GM21381 (cell line): Measurements from ENCODE around the gene E2F2.
"Not testable (repeated sequence)": the region's sequence is repeated elsewhere in the genome, so short reads cannot be mapped to it uniquely, and the experiment has no call there.

Source experiments
- ATAC-seq: cut with Tn5 transposase; IDR thresholded peaks from one replicate; pipeline ENCODE4 v1.9.1; 2021; ENCODE audit warnings: mild to moderate bottlenecking, moderate library complexity; ENCODE audit not compliant: unreplicated experiment

The E2F2 gene

GRCh38 chr1:23525558-23526250 lies 5.3 kb downstream of the E2F2 start:
- no peak for ATAC-seq

DNA sequence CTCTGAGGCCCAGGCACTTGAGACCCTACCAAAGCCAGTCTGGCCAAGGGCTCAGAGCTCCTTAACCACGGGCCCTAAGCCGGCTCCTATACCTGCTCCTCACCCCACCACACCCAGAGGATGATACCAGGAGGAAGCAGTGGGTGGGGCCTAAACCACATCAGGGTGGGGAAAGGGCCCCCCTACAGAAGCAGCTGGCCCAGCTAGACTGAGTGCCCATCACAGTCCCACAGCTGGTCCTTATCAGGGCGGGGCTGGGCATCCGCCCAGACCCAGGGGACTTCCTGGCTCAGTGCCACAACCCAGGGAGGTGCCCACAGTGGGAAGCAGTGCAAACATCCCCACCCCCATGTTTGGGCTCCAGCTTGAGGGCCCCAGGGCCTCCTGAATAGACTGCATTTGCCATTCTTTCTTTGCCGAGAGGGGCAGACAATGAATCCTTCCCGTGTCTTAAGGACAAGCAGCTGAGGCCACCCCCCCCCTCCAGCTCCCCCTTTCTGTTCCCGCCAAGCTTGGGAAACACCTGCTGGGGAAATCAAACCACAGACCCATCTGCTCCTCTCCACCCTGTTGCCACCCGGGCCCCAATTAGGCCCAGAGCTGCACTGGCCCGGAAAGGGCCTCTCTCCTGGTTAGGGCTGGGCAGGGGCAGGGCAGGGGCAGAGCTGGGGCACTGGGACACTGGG lies 6.2 kb downstream of the E2F2 start:
- ATAC-seq = no peak

- ATAC-seq = no peak
Measured at GRCh38 chr1:23524163-23524562, 6.9 kb downstream of the E2F2 start.

DNA sequence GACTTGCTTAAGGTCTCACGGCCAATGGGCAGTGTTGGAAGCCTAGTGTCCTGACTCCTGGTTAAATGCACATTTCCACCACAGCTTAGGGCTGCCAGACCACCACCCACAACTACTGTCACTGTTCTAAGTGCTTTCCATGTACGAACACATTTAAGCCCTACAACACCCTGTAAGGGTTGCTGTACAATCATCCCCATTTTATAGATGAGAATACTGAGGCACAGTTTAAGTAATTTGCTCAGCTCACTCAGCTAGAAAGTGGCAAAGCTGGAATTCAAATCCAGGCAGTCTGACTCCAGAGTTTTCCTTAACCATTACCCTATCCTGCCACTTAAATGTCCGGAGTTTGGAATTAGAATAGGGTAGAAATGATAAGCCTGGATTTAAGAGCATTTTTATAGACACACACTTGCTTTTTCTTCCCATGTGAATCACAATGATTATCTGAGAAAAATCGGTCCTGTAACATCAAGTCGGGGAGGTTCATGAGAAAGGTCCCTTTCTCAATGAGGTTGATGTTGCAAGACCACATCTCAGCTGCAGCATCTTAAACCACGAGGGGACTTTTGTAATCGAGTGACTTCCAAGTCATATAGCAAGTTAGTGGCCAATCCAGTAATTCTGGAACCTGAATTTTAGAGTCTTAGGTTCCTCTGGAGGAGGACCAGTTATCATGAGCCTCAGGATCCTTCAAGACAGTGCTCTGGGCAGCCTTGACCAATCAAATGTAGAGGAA lies 8.6 kb downstream of the E2F2 start:
- ATAC-seq = no peak

GRCh38 chr1:23521588-23521987 lies 9.4 kb downstream of the E2F2 start:
- ATAC-seq = no peak

GRCh38 chr1:23517581-23517980 lies 13.5 kb downstream of the E2F2 start:
- no peak for ATAC-seq

GRCh38 chr1:23515905-23516304 lies 15.1 kb downstream of the E2F2 start:
- ATAC-seq = no peak

DNA sequence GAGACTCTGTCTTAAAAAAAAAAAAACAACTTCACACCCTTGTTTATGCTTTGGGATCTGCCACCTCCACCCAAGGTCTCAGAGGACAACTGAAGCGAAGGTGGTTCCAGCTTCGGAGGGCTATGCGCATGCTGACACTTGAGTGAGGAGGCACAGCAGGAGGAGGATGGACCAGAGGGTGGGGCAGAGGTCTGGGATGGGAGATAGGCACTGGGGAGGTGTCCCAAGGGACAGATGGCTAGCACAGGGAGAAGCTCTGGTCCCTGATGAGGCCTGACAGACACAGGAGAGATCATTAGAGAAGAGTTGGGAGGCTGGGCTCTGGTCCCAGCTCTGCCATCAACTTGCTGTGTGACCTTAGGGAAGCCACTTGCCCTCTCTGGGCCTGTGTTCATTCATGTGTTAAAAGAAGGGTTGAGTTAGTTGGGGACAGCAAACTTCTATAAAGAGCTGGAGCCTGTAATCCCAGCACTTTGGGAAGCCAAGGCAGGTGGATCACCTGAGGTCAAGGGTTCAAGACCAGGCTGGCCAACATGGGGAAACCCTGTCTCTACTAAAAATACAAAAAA lies 16.8 kb downstream of the E2F2 start:
- no peak for ATAC-seq

GRCh38 chr1:23509896-23510295 lies 21.1 kb downstream of the E2F2 start:
- ATAC-seq = no peak

DNA sequence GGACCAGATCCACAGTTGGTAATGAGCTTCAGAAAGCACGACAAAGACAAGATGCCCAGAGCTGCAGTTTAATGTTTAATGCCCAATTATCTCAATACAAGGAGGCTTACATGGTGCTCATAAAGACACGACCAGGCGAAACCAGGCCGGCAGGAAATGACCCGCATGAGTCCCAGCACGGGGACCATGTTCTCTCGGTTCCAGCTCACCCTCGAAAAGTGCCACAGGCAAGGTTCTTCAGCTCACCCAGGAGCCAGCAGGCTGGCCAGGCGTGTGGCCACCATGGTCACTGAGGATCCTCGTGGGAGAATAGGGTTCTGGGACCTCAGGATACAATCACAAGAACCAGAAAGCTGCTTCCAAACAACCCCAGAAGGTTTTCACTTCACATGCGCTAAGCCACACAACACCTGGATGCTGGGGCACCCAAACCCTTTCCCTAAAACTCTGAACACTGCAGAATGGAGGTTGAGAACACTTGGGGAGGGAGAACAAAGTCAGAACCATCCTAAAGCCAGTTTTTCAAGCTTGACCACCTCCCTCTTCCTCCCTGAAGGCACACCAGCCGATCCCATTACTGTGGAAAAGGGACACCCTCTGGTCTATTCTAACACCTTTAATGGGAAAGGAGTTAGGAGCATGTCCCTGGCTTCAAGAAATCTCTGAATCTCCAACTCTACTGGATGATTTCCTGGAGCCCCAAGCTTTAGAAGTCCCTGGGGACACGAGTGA lies 24.5 kb downstream of the E2F2 start:
- ATAC-seq = no peak

GRCh38 chr1:23505851-23506250 lies 25.2 kb downstream of the E2F2 start:
- no peak for ATAC-seq

GRCh38 chr1:23504156-23504555 lies 26.9 kb downstream of the E2F2 start:
- ATAC-seq = not testable (repeated sequence)

DNA sequence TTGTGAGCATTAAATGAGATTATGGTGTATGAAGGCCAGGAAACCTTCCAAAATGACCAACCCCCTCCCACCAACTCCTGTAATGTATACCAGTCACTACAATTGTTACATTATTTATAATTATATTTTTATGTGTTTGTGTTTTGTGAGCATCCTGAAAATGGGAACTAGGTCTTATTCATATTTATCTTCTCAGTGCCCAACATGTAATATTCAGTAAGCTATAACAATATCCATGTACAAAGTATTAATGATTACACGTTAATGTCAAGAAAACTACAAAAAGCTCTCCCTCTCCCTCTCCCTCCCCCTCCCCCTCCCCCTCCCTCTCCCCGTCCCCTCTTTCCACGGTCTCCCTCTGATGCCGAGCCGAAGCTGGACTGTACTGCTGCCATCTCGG lies 28.1 kb downstream of the E2F2 start:
- ATAC-seq = no peak

DNA sequence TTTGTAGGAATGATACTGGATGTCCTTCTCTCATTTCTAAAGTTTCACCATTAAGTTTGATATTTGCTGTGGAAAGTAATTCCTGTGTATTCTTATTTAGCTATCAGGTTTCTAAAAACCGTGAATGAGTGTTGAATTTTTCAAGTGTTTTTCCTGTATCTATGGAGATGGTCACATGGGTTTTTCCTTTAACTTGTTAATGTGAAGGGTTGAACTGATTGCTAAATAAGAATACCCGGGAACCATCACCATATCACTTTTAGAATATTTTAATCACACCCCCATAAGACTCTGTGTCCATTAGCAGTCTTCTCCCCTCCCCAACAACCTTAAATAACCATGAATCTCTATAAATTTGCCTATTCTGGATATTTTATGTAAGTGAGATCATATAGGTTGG lies 30.6 kb downstream of the E2F2 start:
- ATAC-seq = no peak

DNA sequence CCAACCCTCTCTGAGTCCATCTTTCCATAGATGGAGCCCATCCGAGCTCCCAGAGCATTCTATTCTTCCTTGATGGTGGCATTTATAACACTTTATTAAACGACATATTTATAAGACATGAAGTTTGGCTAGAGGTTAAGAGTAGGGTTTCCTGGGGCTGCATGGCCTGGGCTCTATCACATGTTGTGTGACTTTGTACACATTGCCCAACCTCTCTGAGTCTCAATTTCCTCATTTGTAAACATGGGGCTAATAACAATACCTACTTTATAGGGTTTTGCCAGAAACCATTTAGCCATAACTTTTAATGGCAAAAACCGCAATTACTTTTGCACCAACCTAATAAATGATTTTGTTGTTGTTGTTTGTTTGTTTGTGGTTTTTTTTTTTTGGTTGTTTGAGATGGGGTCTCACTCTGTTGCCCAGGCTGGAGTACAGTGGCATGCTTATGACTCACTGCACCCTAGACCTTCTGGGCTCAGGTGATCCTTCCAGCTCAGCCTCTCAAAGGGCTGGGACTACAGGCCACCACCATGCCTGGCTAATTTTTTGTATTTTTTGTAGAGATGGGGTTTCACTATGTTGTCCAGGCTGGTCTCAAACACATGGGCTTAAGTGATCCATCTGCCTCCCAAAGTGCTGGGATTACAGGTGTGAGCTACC lies 33.1 kb downstream of the E2F2 start:
- ATAC-seq = no peak

GRCh38 chr1:23496490-23497181 lies 34.4 kb downstream of the E2F2 start:
- no peak for ATAC-seq

DNA sequence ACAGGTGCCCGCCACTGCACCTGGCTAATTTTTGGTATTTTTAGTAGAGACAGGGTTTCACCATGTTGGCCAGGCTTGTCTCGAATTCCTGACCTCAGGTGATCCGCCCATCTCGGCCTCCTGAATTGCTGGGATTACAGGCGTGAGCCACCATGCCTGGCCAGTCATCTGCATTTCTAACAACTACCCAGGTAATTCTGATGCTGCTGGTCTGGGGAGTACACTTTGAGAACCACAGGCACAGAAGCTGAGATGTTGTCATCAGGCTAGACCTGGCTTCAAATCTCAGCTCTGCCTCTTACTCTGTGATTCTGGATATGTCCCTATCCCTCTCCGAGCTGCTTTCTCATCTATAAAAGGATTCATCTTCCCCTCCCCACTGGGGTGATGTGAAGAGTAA lies 36.2 kb downstream of the E2F2 start:
- not testable (repeated sequence) for ATAC-seq

DNA sequence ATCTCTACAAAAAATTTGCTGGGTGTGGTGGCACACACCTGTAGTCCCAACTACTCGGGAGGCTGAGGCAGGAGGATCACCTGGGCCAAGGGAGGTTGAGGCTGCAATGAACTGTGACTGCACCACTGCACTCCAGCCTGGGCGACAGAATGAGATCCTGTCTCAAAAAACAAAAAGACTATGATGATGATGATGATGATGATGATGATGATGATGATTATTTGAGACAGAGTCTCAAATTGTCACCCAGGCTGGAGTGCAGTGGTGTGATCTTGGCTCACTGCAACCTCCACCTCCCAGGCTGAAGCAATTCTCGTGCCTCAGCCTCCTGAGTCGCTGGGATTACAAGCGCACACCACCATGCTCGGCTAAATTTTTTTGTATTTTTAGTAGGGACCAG lies 38.3 kb downstream of the E2F2 start:
- ATAC-seq = not testable (repeated sequence)

DNA sequence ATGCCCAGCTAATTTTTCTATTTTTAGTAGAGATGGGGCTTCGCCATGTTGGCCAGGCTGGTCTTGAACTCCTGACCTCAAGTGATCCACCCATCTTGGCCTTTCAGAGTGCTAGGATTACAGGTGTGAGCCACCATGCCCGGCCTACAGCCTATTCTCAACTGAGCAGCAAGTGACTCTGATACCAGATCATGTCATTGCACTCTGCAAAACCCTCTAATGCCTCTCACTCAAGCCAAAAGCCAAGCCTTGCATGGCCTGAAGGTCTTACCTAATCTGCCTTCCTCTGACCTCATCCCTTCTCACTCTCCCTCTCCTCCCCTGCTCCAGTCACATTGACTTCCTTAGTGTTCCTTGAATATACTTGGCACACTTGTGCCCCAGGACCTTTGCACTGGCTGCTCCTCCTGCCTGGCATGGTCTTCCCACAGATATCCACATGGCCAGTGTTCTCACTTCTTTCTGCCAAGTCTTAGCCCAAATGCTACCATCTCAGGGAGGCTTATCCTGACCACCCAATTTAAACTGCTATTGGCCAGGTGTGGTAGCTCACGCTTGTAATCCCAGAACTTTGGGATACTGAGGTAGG lies 38.8 kb downstream of the E2F2 start:
- no peak for ATAC-seq

- ATAC-seq = no peak
Measured at GRCh38 chr1:23489842-23490241, 41.2 kb downstream of the E2F2 start.
